GM19463 (cell line): ENCODE results near the gene FIGNL2.
"Not testable (repeated sequence)": the region's sequence is repeated elsewhere in the genome, so short reads cannot be mapped to it uniquely, and the experiment has no call there.

Source experiments
- ATAC-seq: cut with Tn5 transposase; IDR thresholded peaks from one replicate; pipeline ENCODE4 v1.9.1; 2021; ENCODE audit warnings: mild to moderate bottlenecking, moderate library complexity; ENCODE audit not compliant: unreplicated experiment

Gene FIGNL2, protein sequence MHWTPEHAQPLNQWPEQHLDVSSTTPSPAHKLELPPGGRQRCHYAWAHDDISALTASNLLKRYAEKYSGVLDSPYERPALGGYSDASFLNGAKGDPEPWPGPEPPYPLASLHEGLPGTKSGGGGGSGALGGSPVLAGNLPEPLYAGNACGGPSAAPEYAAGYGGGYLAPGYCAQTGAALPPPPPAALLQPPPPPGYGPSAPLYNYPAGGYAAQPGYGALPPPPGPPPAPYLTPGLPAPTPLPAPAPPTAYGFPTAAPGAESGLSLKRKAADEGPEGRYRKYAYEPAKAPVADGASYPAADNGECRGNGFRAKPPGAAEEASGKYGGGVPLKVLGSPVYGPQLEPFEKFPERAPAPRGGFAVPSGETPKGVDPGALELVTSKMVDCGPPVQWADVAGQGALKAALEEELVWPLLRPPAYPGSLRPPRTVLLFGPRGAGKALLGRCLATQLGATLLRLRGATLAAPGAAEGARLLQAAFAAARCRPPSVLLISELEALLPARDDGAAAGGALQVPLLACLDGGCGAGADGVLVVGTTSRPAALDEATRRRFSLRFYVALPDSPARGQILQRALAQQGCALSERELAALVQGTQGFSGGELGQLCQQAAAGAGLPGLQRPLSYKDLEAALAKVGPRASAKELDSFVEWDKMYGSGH

DNA sequence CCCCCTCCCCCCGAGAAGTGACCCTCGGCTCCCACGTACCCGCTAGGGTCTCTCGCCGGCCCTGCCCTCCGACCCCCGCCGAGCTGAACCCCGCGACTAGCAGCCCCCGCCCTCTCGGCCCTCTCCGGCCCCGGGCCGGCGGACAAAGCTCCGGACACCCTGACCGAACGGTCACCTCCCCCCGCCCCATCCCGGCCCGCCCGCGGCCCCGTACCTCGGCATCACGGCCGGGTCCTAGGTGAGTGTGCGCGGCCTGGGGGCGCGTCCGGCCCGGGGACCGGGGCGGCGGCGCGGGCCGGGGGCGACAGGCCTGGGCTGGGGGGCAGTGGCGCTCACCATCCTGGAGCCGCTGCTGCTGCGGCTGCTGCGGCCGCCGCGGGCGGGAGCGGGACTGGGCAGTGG lies at the start of gene FIGNL2:
Gene FIGNL2 (minus strand): TSS at position 393 of the 402 bp plus-strand sequence. CDS start 26,305 bp downstream, outside the sequence.
- ATAC-seq: no peak

DNA sequence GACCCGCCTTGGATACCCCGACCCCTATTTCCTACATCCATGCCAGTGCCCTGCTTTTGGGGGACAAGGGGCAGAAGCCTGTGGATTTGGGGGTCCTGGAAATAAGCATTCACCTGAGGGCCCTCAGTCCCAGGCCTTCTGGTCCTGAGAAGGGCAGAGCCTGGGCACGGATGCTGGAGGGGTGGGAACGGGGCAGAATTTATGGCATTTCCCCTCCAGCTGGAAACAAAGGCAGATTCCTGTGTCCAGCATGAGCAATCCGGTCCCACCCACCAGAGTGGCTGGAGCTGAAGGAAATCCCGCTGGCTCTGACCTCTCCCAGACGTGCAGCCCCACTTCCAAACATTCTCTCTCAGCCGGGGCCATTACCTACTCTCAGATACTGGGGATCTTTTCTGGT lies 48.7 kb upstream of the FIGNL2 start:
- no peak for ATAC-seq

DNA sequence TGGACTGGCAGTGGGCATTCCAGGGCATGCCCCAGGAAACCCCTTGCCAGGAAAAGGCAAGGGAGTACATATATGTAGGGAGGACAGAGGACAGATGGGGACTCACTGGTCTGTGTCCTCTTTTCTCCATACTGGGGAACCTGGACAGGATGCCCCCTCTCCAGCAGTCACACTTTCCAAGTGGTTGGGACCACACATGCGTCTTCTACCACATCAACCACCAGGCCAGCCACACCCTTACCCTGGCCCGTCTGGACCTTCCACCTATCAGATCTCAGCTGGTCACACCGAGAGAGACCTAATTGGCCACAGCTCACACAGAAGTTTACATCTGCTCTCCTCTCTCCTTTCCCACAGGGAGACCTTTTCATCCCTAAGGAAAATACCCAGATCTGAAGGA lies 47.7 kb upstream of the FIGNL2 start:
- no peak for ATAC-seq

DNA sequence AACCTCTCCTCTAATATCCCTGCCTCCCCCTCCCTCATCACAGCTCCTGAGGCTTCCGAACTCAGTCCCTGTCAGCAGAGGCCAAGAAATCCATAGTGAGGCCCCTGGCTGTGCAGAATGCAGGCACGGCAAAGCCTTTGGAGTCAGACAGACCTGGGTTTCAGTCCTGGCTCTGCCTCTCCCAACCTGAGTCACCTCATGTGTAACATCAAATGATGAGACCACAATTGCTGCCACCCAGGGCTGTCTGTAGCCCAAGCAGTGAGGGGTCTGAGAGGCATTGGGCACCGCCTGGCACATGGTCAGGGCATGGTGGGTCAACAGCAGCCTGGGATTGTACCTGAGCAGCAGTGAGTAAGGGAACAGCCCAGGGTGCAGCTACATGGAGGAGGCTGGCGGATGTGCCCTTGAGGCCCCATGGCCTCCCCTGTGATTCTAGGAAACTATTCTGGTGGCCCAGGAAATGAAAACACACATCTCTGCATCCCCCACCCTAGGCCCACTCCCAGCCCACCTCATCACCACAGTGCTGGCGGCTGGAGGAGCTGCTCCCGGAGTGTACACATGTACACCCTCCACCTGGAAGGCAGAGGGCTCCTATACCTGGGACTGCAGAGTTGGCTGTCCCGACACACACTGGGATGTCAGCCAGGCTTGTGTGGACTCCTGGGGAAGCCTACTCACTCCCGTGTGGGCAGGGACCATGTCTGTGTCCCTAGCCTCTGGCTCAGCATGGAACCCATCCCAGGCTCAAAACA lies 47.0 kb upstream of the FIGNL2 start:
- no peak for ATAC-seq

DNA sequence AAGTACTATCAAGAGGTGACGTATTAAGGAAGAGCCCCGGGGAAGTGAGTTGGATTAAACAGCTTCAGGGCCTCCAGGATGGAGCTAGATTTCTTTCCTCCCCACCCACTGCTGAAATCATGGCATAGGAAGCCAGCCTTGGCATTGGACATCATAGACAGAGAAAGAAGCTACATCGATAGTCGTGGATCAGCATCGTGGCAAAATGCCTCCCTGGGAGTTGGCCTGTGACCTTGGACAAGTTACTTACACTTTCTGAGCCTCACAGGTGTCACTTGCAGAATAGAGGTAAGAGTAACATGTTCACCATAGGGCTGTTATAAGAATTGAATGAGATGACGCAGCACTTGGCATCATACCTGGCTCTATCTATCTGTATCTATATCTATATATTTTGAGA lies 45.3 kb upstream of the FIGNL2 start:
- no peak for ATAC-seq

DNA sequence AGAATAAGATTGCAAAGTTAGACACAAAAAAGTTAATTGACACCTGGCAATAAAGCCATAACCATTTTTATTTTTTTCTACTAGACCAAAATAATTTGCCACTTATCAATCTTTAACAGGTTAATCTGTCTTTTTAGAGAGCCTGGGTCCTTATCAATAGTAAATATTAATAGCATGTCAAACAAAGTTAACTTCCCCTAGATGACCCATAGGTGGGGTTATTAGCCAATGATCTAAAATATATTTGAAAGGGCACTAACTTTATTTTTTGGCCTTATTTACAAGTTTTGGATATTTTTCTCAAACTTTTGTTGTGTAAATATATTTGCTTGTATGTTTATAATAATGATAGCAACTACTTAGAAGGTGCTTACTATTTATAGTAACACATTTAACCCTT lies 43.3 kb upstream of the FIGNL2 start:
- no peak for ATAC-seq

DNA sequence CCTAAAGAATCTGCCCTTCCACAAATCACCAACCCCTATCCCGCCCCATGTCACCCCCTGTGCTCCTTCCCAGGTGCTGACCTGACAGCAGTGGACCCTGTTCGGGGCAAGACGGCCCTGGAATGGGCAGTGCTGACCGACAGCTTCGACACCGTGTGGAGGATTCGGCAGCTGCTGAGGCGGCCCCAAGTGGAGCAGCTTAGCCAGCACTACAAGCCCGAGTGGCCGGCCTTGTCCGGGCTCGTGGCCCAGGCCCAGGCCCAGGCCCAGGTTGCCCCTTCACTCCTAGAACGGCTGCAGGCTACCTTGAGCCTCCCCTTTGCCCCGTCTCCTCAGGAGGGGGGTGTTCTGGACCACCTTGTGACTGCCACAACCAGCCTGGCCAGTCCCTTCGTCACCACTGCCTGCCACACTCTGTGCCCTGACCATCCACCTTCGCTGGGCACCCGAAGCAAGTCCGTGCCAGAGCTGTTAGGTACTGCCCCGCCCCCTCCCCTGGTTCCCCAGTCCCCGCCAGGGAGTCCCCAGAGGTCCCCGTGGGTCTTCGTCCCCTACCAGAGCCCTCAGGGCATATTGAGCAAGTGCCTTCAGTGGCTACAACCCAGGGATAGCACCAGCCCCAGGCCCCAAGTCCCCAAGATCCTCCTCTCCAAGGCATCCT lies 42.1 kb upstream of the FIGNL2 start:
- no peak for ATAC-seq

DNA sequence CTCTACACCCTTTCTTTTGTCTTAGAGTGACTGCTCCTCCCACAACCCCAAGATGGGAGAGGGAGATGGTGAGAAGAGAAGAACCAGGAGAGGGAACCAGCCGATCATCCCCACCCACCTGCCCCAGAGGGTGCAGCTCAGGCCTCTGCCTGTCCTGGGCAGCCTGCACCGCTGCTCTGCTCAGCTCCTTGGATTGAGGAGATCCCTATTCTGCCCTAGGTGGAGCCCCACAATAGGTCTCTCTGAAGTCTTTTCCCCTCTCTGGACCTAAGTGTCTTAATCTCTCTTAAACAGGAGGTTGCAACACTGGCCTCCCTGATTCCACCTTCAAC lies 41.6 kb upstream of the FIGNL2 start:
- no peak for ATAC-seq

DNA sequence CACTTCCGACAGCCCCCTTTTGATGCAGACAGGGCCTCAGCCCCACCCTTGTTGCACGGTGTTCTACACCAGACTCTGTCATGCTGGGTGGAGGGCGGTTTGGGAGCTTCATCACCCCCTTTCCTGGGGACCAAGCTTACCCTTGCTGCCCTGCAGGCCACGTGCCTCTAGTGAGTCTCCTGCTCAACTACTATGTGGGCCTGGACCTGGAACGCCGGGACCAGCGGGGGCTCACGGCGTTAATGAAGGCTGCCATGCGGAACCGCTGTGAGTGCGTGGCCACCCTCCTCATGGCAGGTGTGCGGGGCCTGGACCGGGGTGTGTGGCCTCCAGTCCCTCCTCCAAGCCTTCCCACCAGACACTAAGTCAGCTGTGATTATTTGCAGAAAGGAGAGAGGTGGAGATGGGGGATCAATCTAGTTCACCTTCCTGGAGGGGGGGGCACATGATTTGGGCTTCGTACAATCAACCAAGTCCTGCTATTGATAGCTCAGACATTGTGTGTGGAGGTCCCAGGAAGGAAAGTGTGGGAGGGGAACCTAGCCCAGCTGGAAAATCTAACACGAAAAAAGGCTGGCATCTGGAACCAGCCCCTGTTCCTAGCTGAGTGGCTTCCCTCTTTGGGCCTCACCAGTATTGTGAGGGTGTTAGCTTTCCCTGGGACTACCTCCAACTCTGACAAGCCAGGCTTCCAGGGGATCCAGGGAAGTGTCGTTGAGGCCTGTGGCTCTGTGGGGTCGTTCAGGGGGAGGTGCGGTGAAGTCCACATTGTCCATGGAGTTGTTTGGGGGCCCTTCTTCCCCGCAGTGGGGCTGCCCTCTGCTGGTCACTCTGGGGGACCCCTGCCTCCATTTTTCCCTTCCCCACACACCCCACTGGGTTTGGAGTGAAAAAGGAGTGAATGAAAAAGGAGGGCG lies 41.0 kb upstream of the FIGNL2 start:
- ATAC-seq: no peak

DNA sequence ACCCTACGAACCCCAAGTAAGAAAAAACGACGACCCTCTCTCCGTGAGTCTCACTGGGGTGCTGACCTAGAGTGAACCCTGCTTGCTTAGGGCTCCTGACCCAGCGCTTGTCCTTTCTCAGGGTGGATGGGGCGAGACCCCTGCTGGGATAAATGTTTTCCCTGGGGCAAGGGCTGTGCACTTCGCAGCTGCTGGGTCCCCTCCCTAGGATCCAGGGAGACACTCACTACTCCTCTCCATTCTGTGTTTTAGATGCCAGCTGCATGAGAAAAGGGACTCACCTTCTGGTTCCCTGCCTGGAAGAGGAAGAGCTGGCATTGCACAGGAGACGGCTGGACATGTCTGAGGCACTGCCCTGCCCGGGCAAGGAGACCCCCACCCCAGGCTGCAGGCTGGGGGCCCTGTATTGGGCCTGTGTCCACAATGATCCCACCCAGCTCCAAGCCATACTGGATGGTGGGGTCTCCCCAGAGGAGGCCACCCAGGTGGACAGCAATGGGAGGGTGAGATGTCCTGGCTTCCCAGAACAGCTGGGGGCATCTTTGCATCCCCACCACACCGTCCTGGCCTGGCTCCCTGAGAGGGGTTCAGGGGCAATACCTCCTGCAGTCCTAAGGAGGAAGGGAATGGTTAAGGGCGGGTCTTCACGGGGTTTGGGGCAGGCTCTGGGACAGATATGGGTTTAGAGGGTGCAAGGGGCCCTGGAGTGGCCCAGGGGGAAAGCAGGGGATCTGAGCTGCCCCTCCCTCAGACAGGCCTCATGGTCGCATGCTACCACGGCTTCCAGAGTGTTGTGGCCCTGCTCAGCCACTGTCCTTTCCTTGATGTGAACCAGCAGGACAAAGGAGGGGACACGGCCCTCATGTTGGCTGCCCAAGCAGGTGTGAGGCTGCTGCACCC lies 40.0 kb upstream of the FIGNL2 start:
- no peak for ATAC-seq

DNA sequence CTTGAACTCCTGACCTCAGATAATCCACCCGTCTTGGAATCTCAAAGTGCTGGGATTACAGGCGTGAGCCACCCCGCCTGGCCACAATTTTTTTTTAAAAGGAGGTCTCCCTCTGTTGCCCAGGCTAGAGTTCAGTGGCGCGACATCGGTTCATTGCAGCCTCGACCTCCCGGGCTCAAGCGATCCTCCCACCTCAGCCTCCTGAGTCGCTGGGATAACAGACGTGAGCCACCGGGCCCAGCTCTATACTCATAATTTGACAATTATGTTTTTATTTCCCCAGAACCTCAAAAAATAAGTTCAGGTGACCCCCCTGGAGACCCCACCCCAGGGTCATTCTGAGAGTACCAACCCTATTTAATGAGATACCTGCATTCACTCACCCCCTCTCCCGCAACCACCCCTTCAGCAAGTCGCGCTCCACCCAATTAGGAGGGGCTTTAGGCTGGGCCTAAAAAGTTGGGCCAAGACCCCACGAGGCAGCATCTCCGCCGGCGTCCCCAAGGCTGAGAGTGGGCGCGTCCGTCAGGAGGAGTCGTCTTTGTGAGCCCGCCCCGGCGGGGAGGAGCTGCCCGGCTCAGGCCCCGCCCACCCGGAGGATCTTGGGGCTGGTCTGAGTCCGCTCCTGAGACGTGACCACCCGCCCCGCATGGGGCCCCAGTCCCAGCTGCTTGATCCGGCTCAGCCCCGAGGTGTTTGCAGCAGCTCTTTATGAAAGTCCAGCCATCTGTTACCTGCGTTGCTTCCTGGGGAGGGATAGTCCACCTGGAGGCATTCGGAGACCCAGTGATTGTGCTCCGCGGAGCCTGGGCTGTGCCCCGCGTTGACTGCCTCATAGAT lies 39.2 kb upstream of the FIGNL2 start, which contains the start of gene ANKRD33:
Gene ANKRD33 (plus strand): TSS at position 628 of the 840 bp plus-strand sequence. CDS start 84 bp downstream, at position 712.
- no peak for ATAC-seq

DNA sequence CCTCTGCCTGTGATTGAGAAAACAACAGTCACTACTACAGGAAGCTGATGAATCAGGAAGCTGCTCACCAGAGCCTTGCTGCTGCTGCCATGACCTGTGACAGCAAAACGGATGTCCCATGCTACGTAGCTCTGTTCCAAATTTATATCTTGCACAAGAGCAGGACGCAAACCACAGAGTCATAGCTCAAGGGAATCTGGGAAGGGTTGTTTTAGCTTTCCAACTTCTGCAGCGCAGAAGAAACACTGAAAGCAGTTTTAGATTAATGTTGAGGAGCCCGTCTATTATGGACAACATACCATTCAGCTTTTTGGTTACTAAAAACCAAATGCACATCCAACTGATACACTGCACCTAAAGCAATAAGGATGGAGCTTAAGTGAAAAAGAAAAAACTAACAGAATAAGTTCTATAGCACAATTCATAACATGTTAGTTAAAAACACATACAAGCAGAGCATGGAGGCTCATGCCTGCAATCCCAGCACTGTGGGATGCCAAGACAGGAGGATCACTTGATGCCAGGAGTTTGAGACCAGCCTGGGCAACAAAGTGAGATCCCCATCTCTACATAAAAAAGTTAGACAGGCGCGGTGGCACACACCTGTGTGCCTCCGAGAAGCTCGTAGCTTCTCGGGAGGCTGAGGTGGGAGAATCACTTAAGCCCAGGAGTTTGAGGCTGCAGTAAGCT lies 37.6 kb upstream of the FIGNL2 start:
- no peak for ATAC-seq

DNA sequence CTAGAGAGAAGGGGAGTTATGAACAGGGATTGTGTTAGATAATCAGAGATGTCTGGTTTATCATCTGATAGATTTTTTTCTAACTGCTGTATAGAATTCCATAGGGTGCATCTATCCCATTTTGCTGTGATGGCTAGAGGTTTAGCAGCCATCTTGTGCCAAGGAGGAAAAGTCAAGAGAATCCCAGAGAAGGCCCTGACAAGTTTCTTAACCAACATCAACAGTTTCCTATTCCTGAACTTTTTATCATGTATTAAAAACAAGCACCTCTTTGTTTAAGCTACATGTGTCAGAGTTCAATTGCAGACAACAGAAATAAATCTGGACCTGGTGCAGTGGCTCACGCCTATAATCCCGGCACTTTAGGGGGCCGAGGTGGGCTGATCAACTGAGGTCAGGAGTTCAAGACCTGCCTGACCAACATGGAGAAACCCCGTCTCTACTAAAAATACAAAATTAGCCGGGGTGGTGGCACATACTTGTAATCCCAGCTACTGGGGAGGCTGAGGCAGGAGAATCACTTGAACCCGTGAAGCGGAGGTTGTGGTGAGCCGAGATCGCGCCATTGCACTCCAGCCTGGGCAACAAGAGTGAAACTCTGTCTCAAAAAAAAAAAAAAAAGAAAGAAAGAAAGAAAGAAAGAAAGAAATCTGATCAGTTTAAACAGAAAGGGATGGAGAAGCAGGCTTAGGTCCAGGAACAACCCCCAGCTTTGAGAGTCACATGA lies 36.9 kb upstream of the FIGNL2 start:
- not testable (repeated sequence) for ATAC-seq

DNA sequence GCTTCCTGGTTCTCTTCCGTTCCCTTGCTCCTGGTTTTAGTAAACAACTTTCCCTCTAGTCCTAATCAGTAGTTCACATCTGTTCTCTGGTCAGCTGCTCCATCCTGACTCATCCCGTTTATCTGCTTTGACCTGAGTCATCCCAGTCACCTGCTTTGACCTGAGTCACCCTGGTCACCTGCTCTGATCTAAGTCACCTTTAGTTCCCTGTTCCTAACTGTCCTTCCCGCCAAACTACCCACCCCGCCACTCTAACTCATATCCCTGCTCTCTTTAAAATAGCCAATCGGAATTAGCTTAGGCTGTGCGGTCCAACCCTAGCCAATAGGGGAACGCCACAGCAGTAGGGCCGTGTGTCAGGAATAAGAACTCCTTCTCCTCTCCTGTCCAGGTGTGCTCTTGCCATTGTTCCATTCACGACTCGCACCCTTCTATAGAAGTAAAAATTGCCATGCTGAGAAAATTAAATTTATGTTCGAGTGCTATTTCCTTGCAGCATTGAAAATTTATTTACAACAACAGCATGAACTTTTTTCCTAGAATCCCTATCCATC lies 36.2 kb upstream of the FIGNL2 start:
- ATAC-seq: no peak

DNA sequence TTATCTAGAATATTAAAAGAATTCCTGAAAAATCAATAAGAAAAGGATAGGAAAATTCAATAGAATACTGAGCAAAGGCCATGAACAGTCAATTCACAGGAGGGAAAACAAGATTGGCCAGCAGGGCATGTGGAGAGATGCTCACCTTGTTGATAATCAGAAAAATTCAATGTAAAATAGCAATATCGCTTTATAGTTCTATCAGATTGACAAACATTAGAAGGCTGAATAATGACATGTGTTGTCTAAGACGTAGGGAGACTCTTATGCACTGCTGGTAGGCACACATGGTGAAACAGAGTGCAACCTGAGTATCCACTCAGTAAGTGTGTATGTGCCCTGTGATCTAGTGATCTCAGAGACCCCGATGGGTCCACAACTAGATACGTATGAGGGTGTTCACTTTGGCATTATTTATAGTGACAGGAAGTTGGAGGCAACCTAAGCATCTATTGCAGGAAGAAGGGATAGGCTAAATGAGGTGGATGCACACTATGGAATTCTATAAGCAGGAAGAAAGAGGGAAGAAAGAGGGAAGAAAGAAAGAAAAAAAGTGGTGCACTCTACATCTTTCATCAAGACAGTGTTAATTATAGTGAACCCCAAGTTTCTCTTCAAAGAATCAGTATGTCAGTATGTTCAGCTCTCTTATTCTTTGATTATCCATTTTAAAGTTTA lies 35.6 kb upstream of the FIGNL2 start:
- no peak for ATAC-seq

DNA sequence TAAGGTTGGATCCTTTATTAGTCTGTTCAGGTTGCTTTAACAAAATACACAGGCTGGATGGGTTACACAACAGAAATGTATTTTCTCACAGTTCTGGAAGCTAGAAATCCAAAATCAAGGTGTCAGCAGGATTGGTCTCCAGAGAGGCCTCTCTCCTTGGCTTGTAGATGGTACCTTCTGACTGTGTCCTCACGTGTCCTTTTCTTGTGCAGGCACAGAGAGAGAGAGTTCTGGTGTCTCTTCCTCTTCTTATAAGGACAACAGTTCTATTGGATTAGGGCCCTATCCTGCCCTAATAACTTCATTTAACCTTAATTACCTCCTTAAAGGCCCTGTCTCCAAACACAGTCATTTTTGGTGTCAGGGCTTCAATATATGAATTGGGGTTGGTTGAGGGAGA lies 34.8 kb upstream of the FIGNL2 start:
- ATAC-seq: no peak
